Small intestine (tissue), 7 donors: Measurements from ENCODE around the gene ABHD8. TPM values are rescaled to one million over a fixed set of nuclear protein-coding genes. Genes with fewer than 3 reads are reported as not detected.

Experiments used
- DNase-seq, 2 donors: peaks; one replicate each; pipeline versions ENCODE4 v3.0.0 to v3.0.0-alpha.2; 2013
- FAIRE-seq: peaks from 2 replicates; lab custom pipeline; 2012; peaks lifted over from hg19 to GRCh38; lab: Jason Lieb, UNC
- H3K27ac ChIP-seq, 3 donors: one replicate each; pipeline ENCODE4 v1.5.1; 2013; ENCODE audit warnings: low read length in 2 of 3, mild to moderate bottlenecking in 2 of 3, control low read depth in 1 of 3, inconsistent platforms in 1 of 3, low read depth in 1 of 3, moderate library complexity in 1 of 3
- H3K27me3 ChIP-seq, 3 donors: one replicate each; pipeline ENCODE4 v1.6.1; 2013; ENCODE audit warnings: low read length in 3 of 3, inconsistent platforms in 1 of 3; ENCODE audit not compliant: control insufficient read depth in 3 of 3, insufficient read depth in 3 of 3
- H3K36me3 ChIP-seq, 3 donors: one replicate each; pipeline ENCODE4 v1.6.1; 2013; ENCODE audit warnings: low read length in 3 of 3, inconsistent platforms in 1 of 3, low read depth in 1 of 3, mild to moderate bottlenecking in 1 of 3, moderate library complexity in 1 of 3; ENCODE audit not compliant: control insufficient read depth in 3 of 3, insufficient read depth in 2 of 3
- H3K4me1 ChIP-seq, 3 donors: one replicate each; pipeline ENCODE4 v1.6.1; 2013; ENCODE audit warnings: low read length in 2 of 3, inconsistent platforms in 1 of 3, low read depth in 1 of 3, mild to moderate bottlenecking in 1 of 3, moderate library complexity in 1 of 3; ENCODE audit not compliant: control insufficient read depth in 3 of 3, insufficient read depth in 2 of 3
- H3K4me3 ChIP-seq, 3 donors: one replicate each; pipeline ENCODE4 v1.5.1; 2013; ENCODE audit warnings: low read length in 3 of 3, control low read depth in 1 of 3, inconsistent platforms in 1 of 3, low read depth in 1 of 3, mild to moderate bottlenecking in 1 of 3, moderate library complexity in 1 of 3
- H3K9me3 ChIP-seq, 2 donors: one replicate each; pipeline ENCODE4 v1.6.1; 2013; ENCODE audit warnings: low read depth in 1 of 2, low read length in 1 of 2; ENCODE audit not compliant: control insufficient read depth in 2 of 2, insufficient read depth in 1 of 2
- WGBS, 3 donors: extraction: QIAGEN DNeasy Blood & Tissue Kit; methylation state at CpG; one replicate each; pipeline ENCODE4 v1.1.7; 2013; 5-methylcytosine and 5-hydroxymethylcytosine counted together
- polyA plus RNA-seq, 4 donors: library from polyadenylated mRNA; stranded (reverse) in 3 of 4; unstranded in 1 of 4; fragments of 200-250 nt in 3 of 4; fragments of 120-200 nt in 1 of 4; gene quantifications; one replicate each; pipeline versions ENCODE4 v1.2.1 to v1.2.3, GENCODE V29; 2013
- donor health status: healthy with polysubstance abuse.
- donor health status: control.
- donor health status: control.
- donor health status: Bipolar disorder and iron deficiency.
- donor health status: healthy.

The ABHD8 gene
- polyA plus RNA-seq, 4 donors, result 2.2 to 5.1 (median 3.9) TPM

- Histone ChIP-seq H3K4me1 (peaks cover 3 to 9% (median 6%) of the 10 kb centered on the region in 3 donors), H3K27ac (no peak overlapping the region), H3K9me3 (no peaks in the 10 kb centered on the region), H3K4me3 (no peak overlapping the region), H3K36me3 (peaks cover 0 to 16% (median 2%) of the 10 kb centered on the region in 3 donors), H3K27me3 (no peaks in the 10 kb centered on the region)
- DNase-seq (no peak), FAIRE-seq (no peak)
- 83 to 90% (median 88%) methylated on average over 7 of the region's 7 CpGs for WGBS, 3 donors
These were observed 37.2 kb downstream of the ABHD8 start for GRCh38 chr19:17266026-17266425.

- Histone ChIP-seq H3K27ac (peak within 1 kb of the TSS in 1 of 3 donors; percentile 60), H3K27me3 (no peaks in the 10 kb centered on the region), H3K36me3 (peaks cover 0 to 9% (median 0%) of the 10 kb centered on the region in 3 donors), H3K4me3 (peak within 1 kb of the TSS in 1 of 3 donors; percentile 17), H3K4me1 (peaks cover 3 to 9% (median 6%) of the 10 kb centered on the region in 3 donors), H3K9me3 (peaks cover 0 to 6% of the 10 kb centered on the region in 2 donors)
- WGBS, 3 donors, result 37 to 59% (median 45%) methylated on average over 5 of the region's 5 CpGs
- no peak for DNase-seq
- no peak for FAIRE-seq
These were observed 38.6 kb downstream of the ABHD8 start, which contains the start of gene USHBP1 for GRCh38 chr19:17264641-17264979. USHBP1 (minus strand) TSS chr19:17264745; CDS start chr19:17264299, 446 bp downstream.

GRCh38 chr19:17263712-17264640 is 39.2 kb downstream of the ABHD8 start:
- peaks cover 3 to 8% (median 6%) of the 10 kb centered on the region in 3 donors for H3K4me1 ChIP-seq
- DNase-seq (no peak), FAIRE-seq (no peak)
- H3K36me3 ChIP-seq, result peaks cover 0 to 4% (median 0%) of the 10 kb centered on the region in 3 donors
- H3K27ac ChIP-seq, result peak overlapping the region in 1 of 3 donors; percentile 18
- no peaks in the 10 kb centered on the region for H3K27me3 ChIP-seq
- peaks cover 0 to 12% of the 10 kb centered on the region in 2 donors for H3K9me3 ChIP-seq
- 82 to 84% (median 84%) methylated on average over 23 of the region's 23 CpGs for WGBS, 3 donors
- H3K4me3 ChIP-seq, result peak overlapping the region in 1 of 3 donors; percentile 17

- Histone ChIP-seq H3K27ac (no peak overlapping the region), H3K36me3 (no peaks in the 10 kb centered on the region), H3K4me3 (no peak overlapping the region), H3K4me1 (no peaks in the 10 kb centered on the region), H3K27me3 (no peaks in the 10 kb centered on the region), H3K9me3 (peaks cover 0 to 15% of the 10 kb centered on the region in 2 donors)
- DNase-seq, result no peak
- WGBS, 3 donors, result 71 to 89% (median 82%) methylated on average over 16 of the region's 16 CpGs
- FAIRE-seq, result no peak
These were observed 40.7 kb downstream of the ABHD8 start for GRCh38 chr19:17262557-17262956.

- no peak overlapping the region for H3K27ac ChIP-seq
- H3K27me3 ChIP-seq, result no peaks in the 10 kb centered on the region
- peaks cover 0 to 15% of the 10 kb centered on the region in 2 donors for H3K9me3 ChIP-seq
- FAIRE-seq, result no peak
- H3K4me1 ChIP-seq, result no peaks in the 10 kb centered on the region
- DNase-seq, result peak; percentile 87 to 89
- 5 to 17% (median 9%) methylated on average over 15 of the region's 15 CpGs for WGBS, 3 donors
- no peaks in the 10 kb centered on the region for H3K36me3 ChIP-seq
- H3K4me3 ChIP-seq, result no peak overlapping the region
These were observed 42.3 kb downstream of the ABHD8 start for GRCh38 chr19:17260842-17261325.

- H3K9me3 ChIP-seq, result peaks cover 0 to 15% of the 10 kb centered on the region in 2 donors
- no peaks in the 10 kb centered on the region for H3K4me1 ChIP-seq
- no peaks in the 10 kb centered on the region for H3K27me3 ChIP-seq
- FAIRE-seq (no peak), DNase-seq (no peak)
- H3K27ac ChIP-seq, result no peak overlapping the region
- no peak overlapping the region for H3K4me3 ChIP-seq
- 63 to 100% (median 77%) methylated on average over 1 of the region's 1 CpG for WGBS, 3 donors
- H3K36me3 ChIP-seq, result no peaks in the 10 kb centered on the region
These were observed 43.3 kb downstream of the ABHD8 start for GRCh38 chr19:17259934-17260333.

- H3K9me3 ChIP-seq, result peaks cover 0 to 15% of the 10 kb centered on the region in 2 donors
- FAIRE-seq (no peak), DNase-seq (no peak)
- no peaks in the 10 kb centered on the region for H3K4me1 ChIP-seq
- no peaks in the 10 kb centered on the region for H3K27me3 ChIP-seq
- no peak overlapping the region for H3K27ac ChIP-seq
- WGBS, 3 donors, result 88 to 90% (median 90%) methylated on average over 9 of the region's 9 CpGs
- H3K4me3 ChIP-seq, result no peak overlapping the region
- H3K36me3 ChIP-seq, result no peaks in the 10 kb centered on the region
These were observed 44.0 kb downstream of the ABHD8 start for GRCh38 chr19:17259118-17259780.

DNA sequence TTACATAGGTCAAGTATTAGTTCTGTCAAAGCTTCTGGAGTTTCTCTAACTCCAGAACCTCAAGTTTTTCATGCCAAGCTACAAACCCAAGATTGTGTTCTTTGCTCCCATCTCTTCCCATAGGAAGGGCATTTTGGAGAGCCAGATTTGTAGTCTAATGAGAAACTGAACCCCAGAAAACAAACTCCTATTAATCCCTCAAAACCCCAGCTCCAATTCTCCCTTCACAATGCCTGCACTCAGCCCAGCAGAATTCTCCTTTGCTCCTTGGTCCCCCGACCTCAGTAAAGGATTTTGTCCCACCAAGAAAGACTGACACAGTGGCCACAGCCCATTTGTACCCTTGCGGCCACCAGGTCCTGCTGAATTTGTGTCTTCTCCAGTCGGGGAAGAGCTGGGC is 47.1 kb downstream of the ABHD8 start:
- DNase-seq, result no peak
- H3K27ac ChIP-seq, result no peak overlapping the region
- no peaks in the 10 kb centered on the region for H3K4me1 ChIP-seq
- peaks cover 0 to 15% of the 10 kb centered on the region in 2 donors for H3K9me3 ChIP-seq
- FAIRE-seq, result no peak
- WGBS, 3 donors, result 64 to 87% (median 78%) methylated on average over 3 of the region's 3 CpGs
- H3K4me3 ChIP-seq, result no peak overlapping the region
- no peaks in the 10 kb centered on the region for H3K27me3 ChIP-seq
- no peaks in the 10 kb centered on the region for H3K36me3 ChIP-seq
